ENCODE data around the gene RPP40. TPM values are rescaled to one million over a fixed set of nuclear protein-coding genes. Genes with fewer than 3 reads are reported as not detected.

The RPP40 gene
- total and polyA plus RNA-seq, 2 of the 8 experiments (the other 6 are each of a cell fraction or from before 2014, with no cell fraction given), result 7.0 to 15.7 TPM

DNA sequence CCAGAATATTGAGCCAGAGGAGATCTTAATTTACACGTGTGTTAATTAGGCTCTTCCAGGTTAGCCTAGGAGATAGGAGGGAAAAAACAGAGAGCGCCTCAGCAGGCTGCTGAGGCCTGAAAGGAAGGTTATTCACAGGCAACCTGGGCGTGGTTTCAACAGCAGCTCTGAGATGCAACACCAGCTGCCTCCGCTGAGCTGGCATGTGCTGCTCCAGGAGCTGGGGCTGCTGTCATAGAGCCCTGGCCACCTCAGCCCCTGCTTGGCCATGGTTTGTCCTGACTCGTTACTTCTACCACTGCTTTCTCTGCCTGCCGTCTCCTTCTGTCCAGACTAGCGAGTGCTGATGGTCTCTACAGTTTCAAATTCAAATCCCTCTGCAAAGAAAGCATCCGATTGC is 32.4 kb upstream of the RPP40 start:
- Histone ChIP-seq H3K14ac (ENCODE audit: insufficient read length) (no peak overlapping the region), H2AK5ac (ENCODE audit: low read depth, low read length) (no peak overlapping the region), H4K5ac (ENCODE audit: insufficient read length, low read depth, low read length) (no peak overlapping the region), H3K4me1 (replicated peaks in 1 of 4; ENCODE audit: control insufficient read depth in 3 of 4, insufficient read depth in 4 of 4, low read length in 3 of 4) (peaks cover 5 to 10% (median 8%) of the 10 kb centered on the region in 4 experiments; a peak in 6 of 7 replicates), H2BK12ac (ENCODE audit: low read depth, low read length) (no peak overlapping the region; the same call in 1 of the 2 replicates), H3K27ac (ENCODE audit: low read depth, low read length) (no peak overlapping the region), H2BK15ac (ENCODE audit: low read length) (no peak overlapping the region), H4K20me1 (replicated peaks in 1 of 2; ENCODE audit: control insufficient read depth in 1 of 2, insufficient read depth in 2 of 2, low read length in 2 of 2) (no peaks in the 10 kb centered on the region), H3K23ac (ENCODE audit: insufficient read length) (no peak overlapping the region), H2BK120ac (replicated peaks; ENCODE audit: low read depth, low read length) (no peak overlapping the region), H3K4me3 (ENCODE audit: extremely low read depth in 1 of 4, insufficient read depth in 2 of 4, low read depth in 3 of 4, low read length in 4 of 4) (no peak overlapping the region), H3K79me2 (ENCODE audit: control insufficient read depth in 1 of 2, insufficient read depth in 2 of 2, low read length in 2 of 2) (no peaks in the 10 kb centered on the region), H2BK20ac (ENCODE audit: low read length) (no peak overlapping the region), H3K56ac (replicated peaks; ENCODE audit: insufficient read length, low read depth, low read length) (no peak overlapping the region), H3K9ac (replicated peaks in 1 of 4; ENCODE audit: extremely low read depth in 1 of 4, low read depth in 3 of 4, low read length in 3 of 4) (no peak overlapping the region), H3K4me2 (ENCODE audit: insufficient read depth in 1 of 2, low read depth in 2 of 2, low read length in 2 of 2) (no peak overlapping the region; a peak in 1 of 4 replicates), H3K4ac (replicated peaks; ENCODE audit: insufficient read length, low read depth, low read length) (no peak overlapping the region), H2BK5ac (ENCODE audit: low read depth, low read length) (no peak overlapping the region), H3K36me3 (ENCODE audit: control insufficient read depth in 2 of 4, insufficient read depth in 4 of 4, low read length in 3 of 4) (no peaks in the 10 kb centered on the region), H3K27me3 (replicated peaks in 1 of 4; ENCODE audit: control insufficient read depth in 3 of 4, extremely low read depth in 1 of 4, insufficient read depth in 3 of 4, low read length in 3 of 4) (no peaks in the 10 kb centered on the region; a peak in 2 of 7 replicates), H3K79me1 (ENCODE audit: low read depth, low read length) (no peaks in the 10 kb centered on the region), H3K18ac (ENCODE audit: extremely low read depth, low read length) (no peak overlapping the region), H2AFZ (ENCODE audit: low read length) (peak overlapping the region; percentile 85; the same call in 1 of the 2 replicates), H4K8ac (ENCODE audit: extremely low read depth, insufficient read depth, low read length) (no peak overlapping the region), H3K23me2 (ENCODE audit: low read depth, low read length) (no peaks in the 10 kb centered on the region; the same call in 1 of the 2 replicates), H3K9me3 (ENCODE audit: insufficient read depth in 2 of 2, low read depth in 1 of 2, low read length in 1 of 2) (peaks cover 0 to 7% of the 10 kb centered on the region in 2 experiments; a peak in 1 of 4 replicates), H4K91ac (replicated peaks; ENCODE audit: insufficient read length, low read length) (no peak overlapping the region)
- WGBS, 2 experiments (ENCODE audit: extremely low coverage in 1 of 2, insufficient coverage in 1 of 2, insufficient read length in 1 of 2, insufficient replicate concordance in 2 of 2, low coverage in 1 of 2, low lambda C conversion rate in 2 of 2, missing lambda C conversion rate in 1 of 2), result 29% methylated on average over 8 of the region's 8 CpGs; no CpG with 5 or more reads in 1 of the 2 experiments
- CTCF ChIA-PET (ENCODE audit: partially characterized antibody), result interaction anchor here (0.6 to 1.7 kb wide), 11 partner anchors 10 to 845 kb away, joined by 3 to 5 read pairs (median 3); partner anchors contain the start of gene PPP1R3G
- POLR2A ChIA-PET (ENCODE audit: partially characterized antibody), result interaction anchor here (0.6 to 1.2 kb wide), 3 partner anchors 10 to 532 kb away, joined by 3 to 5 read pairs (median 3); partner anchors contain the start of gene RPP40
- FAIRE-seq (peak; percentile 94), DNase-seq (ENCODE audit: low read depth in 1 of 2, low spot score in 2 of 2) (no peak)
- TF ChIP-seq TEAD4 (IDR thresholded peaks at IDR 0.05; ENCODE audit: low read depth, low read length) (0 out of 2 replicates have a peak, but pooled peaks have one; percentile 21), NANOG (IDR thresholded peaks at IDR 0.05; ENCODE audit: insufficient read depth, low read depth, low read length, poor library complexity, severe bottlenecking) (no peak), CEBPB (IDR thresholded peaks at IDR 0.05; ENCODE audit: low read depth, low read length) (0 out of 2 replicates have a peak, but pooled peaks have one; percentile 22), KDM4A (IDR thresholded peaks at IDR 0.05; ENCODE audit: low read depth, low read length, severe bottlenecking) (no peak), CTCF (IDR thresholded peaks at IDR 0.05; ENCODE audit: control extremely low read depth in 1 of 3, insufficient read depth in 1 of 3, low read depth in 1 of 3, low read length in 3 of 3) (peak in 1 of 3 experiments; percentile 31; a peak in 1 of 4 replicates), EZH2 (IDR thresholded peaks at IDR 0.05; ENCODE audit: low read depth, low read length, severe bottlenecking) (no peak)
- TF ChIP-seq, protein P1, sequence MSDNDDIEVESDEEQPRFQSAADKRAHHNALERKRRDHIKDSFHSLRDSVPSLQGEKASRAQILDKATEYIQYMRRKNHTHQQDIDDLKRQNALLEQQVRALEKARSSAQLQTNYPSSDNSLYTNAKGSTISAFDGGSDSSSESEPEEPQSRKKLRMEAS (IDR thresholded peaks at IDR 0.05), result peak; percentile 95
- TF ChIP-seq, protein P2, sequence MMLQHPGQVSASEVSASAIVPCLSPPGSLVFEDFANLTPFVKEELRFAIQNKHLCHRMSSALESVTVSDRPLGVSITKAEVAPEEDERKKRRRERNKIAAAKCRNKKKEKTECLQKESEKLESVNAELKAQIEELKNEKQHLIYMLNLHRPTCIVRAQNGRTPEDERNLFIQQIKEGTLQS (IDR thresholded peaks at IDR 0.05; ENCODE audit: insufficient read depth, low read depth, low read length), result no peak
